ENCODE data around the gene SPEG. TPM values are rescaled to one million over a fixed set of nuclear protein-coding genes. Genes with fewer than 3 reads are reported as not detected.

SPEG gene
- total RNA-seq, 1 experiment from 2014 or later = 55.3 TPM

- H3K4me1 Mint-ChIP-seq = peaks cover 66% of the 10 kb centered on the region
- H3K4me3 Mint-ChIP-seq = peak overlapping the region; percentile 72
- H3K36me3 Mint-ChIP-seq = no peaks in the 10 kb centered on the region; the same call in 1 of the 2 replicates
- no peak overlapping the region for H3K27ac Mint-ChIP-seq
- DNase-seq (ENCODE audit: low spot score) (no peak), ATAC-seq (no peak)
- peaks cover 48% of the 10 kb centered on the region for H3K27me3 Mint-ChIP-seq (ENCODE audit: low read depth)
- CTCF ChIA-PET = interaction anchor here (0.9 to 41.3 kb wide), 34 partner anchors 9 to 334 kb away, joined by 3 to 2316 read pairs (median 8); partner anchors contain the start of genes CHPF, CNPPD1, DES and DNPEP
- H3K9me3 Mint-ChIP-seq = no peaks in the 10 kb centered on the region
- POLR2A ChIA-PET = interaction anchor here (1.0 to 2.9 kb wide), 8 partner anchors 10 to 17 kb away, joined by 3 to 13 read pairs (median 5); partner anchors contain the start of gene GMPPA
- no peak for TF ChIP-seq GABPB1 (CRISPR knock-in tag; IDR thresholded peaks at IDR 0.05)
- TF ChIP-seq ZNF512 (CRISPR knock-in tag; IDR thresholded peaks at IDR 0.05; ENCODE audit: borderline replicate concordance) = no peak
Measured at GRCh38 chr2:219510512-219511135, 76.0 kb downstream of the SPEG start.

- TF ChIP-seq ZBTB21 (CRISPR knock-in tag; IDR thresholded peaks at IDR 0.05; ENCODE audit: borderline replicate concordance) (no peak), PREB (CRISPR knock-in tag; IDR thresholded peaks at IDR 0.05; ENCODE audit: borderline replicate concordance) (no peak), EMX1 (CRISPR knock-in tag; IDR thresholded peaks at IDR 0.05) (no peak), FOXP1 (CRISPR knock-in tag; IDR thresholded peaks at IDR 0.05; ENCODE audit: borderline replicate concordance) (no peak), FOXK1 (CRISPR knock-in tag; IDR thresholded peaks at IDR 0.05) (no peak)
- Mint-ChIP-seq H3K27me3 (ENCODE audit: low read depth) (peaks cover 59% of the 10 kb centered on the region), H3K4me1 (peaks cover 56% of the 10 kb centered on the region), H3K4me3 (no peak overlapping the region), H3K27ac (no peak overlapping the region), H3K9me3 (no peaks in the 10 kb centered on the region), H3K36me3 (no peaks in the 10 kb centered on the region)
- no peak for DNase-seq (ENCODE audit: low spot score)
- no peak for ATAC-seq
- ChIA-PET CTCF (interaction anchor here (0.6 to 41.3 kb wide), 17 partner anchors 9 to 129 kb away, joined by 3 to 2316 read pairs (median 4); partner anchors contain the start of genes GMPPA and SPEG), POLR2A (interaction anchor here (0.7 to 2.9 kb wide), 4 partner anchors 9 to 23 kb away, joined by 3 to 8 read pairs (median 5); partner anchors contain the start of gene GMPPA)
Measured at GRCh38 chr2:219511547-219512325, 77.1 kb downstream of the SPEG start.

GRCh38 chr2:219512524-219513216 is 78.0 kb downstream of the SPEG start:
- H3K27ac Mint-ChIP-seq = no peak overlapping the region
- H3K4me1 Mint-ChIP-seq = peaks cover 51% of the 10 kb centered on the region
- ChIA-PET POLR2A (interaction anchor here (1.0 to 2.9 kb wide), 2 partner anchors 14 to 21 kb away, joined by 5 to 8 read pairs; partner anchors contain the start of gene GMPPA), CTCF (interaction anchor here (0.6 to 41.3 kb wide), 8 partner anchors 8 to 126 kb away, joined by 3 to 2316 read pairs (median 6); partner anchors contain the start of gene GMPPA)
- no peak overlapping the region for H3K4me3 Mint-ChIP-seq
- H3K9me3 Mint-ChIP-seq = no peaks in the 10 kb centered on the region
- no peaks in the 10 kb centered on the region for H3K36me3 Mint-ChIP-seq
- no peak for TF ChIP-seq ELF4 (CRISPR knock-in tag; IDR thresholded peaks at IDR 0.05; ENCODE audit: low read depth)
- H3K27me3 Mint-ChIP-seq (ENCODE audit: low read depth) = peaks cover 68% of the 10 kb centered on the region
- ATAC-seq (no peak), DNase-seq (ENCODE audit: low spot score) (no peak)

- peaks cover 52% of the 10 kb centered on the region for H3K4me1 Mint-ChIP-seq
- no peaks in the 10 kb centered on the region for H3K9me3 Mint-ChIP-seq
- no peaks in the 10 kb centered on the region for H3K36me3 Mint-ChIP-seq
- H3K27ac Mint-ChIP-seq = no peak overlapping the region
- ATAC-seq = no peak
- POLR2A ChIA-PET = interaction anchor here (0.7 to 2.9 kb wide), 3 partner anchors 15 to 126 kb away, joined by 3 to 8 read pairs (median 3); partner anchors contain the start of genes DNPEP and GMPPA
- TF ChIP-seq E2F5 (CRISPR knock-in tag; IDR thresholded peaks at IDR 0.05) (no peak), CREB1 (CRISPR knock-in tag; IDR thresholded peaks at IDR 0.05) (no peak), CBFB (CRISPR knock-in tag; IDR thresholded peaks at IDR 0.05; ENCODE audit: low read depth) (no peak), FOXP1 (CRISPR knock-in tag; IDR thresholded peaks at IDR 0.05; ENCODE audit: borderline replicate concordance) (no peak), FOXJ3 (CRISPR knock-in tag; IDR thresholded peaks at IDR 0.05; ENCODE audit: borderline replicate concordance) (no peak), NR3C1 (CRISPR knock-in tag; conservative IDR thresholded peaks at IDR 0.05; ENCODE audit: low read depth) (no peak), ESRRA (CRISPR knock-in tag; IDR thresholded peaks at IDR 0.05; ENCODE audit: borderline replicate concordance) (no peak), JAZF1 (CRISPR knock-in tag; IDR thresholded peaks at IDR 0.05) (no peak)
- H3K27me3 Mint-ChIP-seq (ENCODE audit: low read depth) = peaks cover 73% of the 10 kb centered on the region
- peak overlapping the region; percentile 59 for H3K4me3 Mint-ChIP-seq
- no peak for DNase-seq (ENCODE audit: low spot score)
- CTCF ChIA-PET = interaction anchor here (0.9 to 41.3 kb wide), 7 partner anchors 9 to 111 kb away, joined by 3 to 2316 read pairs (median 3); partner anchors contain the start of gene GMPPA
Measured at GRCh38 chr2:219513787-219514186, 79.1 kb downstream of the SPEG start.
